Choroid plexus epithelial cell (primary cell): ENCODE data around the gene SLC37A1.

Experiments used
- DNase-seq: peaks from one replicate; pipeline ENCODE4 v3.0.0-alpha.2; 2010; ENCODE audit warnings: low read depth
- H3K4me3 ChIP-seq: 2 replicates; pipeline ENCODE4 v1.5.1; 2011; ENCODE audit warnings: low read depth, mild to moderate bottlenecking, control low read depth, low read length, moderate library complexity
- TF ChIP-seq, protein P1 (sequence below): conservative IDR thresholded peaks from 2 replicates; pipeline ENCODE4 v1.5.1; 2011; ENCODE audit warnings: low read depth, mild to moderate bottlenecking, control low read depth, inconsistent platforms, low read length, moderate library complexity

Gene SLC37A1

DNA sequence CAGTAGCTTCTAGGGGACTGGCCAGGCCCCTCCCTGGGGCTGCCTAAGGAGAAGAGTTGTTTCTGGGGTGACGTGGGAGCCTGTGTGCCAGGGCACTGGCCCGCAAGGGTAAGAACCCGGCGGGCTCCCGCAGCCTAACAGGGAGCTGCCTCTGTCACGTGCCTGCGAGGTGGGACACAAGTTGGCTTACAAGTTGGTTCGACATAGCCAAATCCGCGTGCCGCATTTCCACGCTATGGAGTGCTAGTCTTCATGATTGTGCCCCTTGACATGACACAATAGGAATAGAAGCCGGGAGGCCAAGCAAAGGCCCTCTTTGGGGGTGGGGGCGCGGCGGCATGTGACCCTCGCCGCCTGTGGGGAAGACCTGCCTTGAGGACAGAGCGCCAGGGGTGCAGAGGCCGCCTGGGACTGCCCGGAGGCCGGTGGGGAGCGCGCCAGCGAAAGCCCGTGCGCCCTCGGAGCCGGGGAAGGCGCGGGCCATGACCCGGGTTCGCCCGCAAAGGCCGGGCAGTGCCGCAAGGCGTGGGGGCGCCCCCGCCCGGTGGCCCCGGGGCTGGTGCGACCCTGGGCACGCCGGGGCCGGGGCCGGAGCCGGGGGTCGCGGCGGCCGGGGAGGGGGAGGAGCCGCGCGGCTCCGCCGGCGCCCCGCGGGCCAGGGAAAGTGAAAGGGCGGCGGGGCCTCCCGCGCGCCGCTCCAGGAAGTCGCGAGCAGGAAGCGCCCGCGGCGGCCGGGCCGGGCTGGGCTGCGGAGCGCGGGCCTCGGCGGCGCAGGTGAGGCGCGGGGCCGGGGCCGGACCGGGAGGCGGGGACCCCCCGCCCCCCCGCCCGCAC is at the start of gene SLC37A1:
SLC37A1 (plus strand) TSS at position 702 of the 834 bp plus-strand sequence. CDS start 4,603 bp downstream, outside the sequence.
- no peak for DNase-seq
- TF ChIP-seq, protein P1, sequence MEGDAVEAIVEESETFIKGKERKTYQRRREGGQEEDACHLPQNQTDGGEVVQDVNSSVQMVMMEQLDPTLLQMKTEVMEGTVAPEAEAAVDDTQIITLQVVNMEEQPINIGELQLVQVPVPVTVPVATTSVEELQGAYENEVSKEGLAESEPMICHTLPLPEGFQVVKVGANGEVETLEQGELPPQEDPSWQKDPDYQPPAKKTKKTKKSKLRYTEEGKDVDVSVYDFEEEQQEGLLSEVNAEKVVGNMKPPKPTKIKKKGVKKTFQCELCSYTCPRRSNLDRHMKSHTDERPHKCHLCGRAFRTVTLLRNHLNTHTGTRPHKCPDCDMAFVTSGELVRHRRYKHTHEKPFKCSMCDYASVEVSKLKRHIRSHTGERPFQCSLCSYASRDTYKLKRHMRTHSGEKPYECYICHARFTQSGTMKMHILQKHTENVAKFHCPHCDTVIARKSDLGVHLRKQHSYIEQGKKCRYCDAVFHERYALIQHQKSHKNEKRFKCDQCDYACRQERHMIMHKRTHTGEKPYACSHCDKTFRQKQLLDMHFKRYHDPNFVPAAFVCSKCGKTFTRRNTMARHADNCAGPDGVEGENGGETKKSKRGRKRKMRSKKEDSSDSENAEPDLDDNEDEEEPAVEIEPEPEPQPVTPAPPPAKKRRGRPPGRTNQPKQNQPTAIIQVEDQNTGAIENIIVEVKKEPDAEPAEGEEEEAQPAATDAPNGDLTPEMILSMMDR: no peak
- H3K4me3 ChIP-seq: peak within 1 kb of the TSS; percentile 61

DNA sequence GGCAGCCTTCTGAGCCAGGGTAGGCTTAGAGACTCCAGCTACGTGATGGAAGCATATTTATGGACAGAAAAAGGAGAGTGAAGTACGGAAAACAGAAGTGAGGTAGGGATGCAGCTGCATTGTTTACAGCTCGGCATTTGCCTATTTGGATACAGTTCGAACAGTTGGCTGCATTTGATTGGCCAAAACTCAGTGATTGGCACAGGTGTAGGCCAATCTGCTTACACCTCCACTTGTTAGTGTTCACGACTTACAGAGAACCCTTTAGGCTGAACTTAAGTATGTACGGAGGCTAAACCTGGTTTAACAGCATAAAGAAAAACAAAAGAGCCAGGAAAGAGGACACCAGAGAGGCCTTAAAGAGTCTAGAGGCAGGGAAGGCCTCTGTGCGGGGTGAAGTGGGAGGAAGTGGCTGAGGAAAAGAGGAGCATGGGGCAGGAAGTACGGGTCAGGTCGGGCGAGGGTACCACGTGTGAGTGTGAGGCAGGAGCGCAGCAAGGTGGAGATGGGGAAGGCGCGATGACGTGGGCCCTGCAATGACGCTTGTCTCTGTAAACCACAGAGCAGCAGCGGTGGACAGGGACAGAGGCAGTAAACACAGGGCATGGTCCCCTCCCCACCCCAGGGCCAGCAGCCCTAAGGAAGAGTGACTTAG is 49.7 kb upstream of the SLC37A1 start:
- no peak overlapping the region for H3K4me3 ChIP-seq
- TF ChIP-seq, protein P1: no peak
- peak; percentile 75 for DNase-seq

DNA sequence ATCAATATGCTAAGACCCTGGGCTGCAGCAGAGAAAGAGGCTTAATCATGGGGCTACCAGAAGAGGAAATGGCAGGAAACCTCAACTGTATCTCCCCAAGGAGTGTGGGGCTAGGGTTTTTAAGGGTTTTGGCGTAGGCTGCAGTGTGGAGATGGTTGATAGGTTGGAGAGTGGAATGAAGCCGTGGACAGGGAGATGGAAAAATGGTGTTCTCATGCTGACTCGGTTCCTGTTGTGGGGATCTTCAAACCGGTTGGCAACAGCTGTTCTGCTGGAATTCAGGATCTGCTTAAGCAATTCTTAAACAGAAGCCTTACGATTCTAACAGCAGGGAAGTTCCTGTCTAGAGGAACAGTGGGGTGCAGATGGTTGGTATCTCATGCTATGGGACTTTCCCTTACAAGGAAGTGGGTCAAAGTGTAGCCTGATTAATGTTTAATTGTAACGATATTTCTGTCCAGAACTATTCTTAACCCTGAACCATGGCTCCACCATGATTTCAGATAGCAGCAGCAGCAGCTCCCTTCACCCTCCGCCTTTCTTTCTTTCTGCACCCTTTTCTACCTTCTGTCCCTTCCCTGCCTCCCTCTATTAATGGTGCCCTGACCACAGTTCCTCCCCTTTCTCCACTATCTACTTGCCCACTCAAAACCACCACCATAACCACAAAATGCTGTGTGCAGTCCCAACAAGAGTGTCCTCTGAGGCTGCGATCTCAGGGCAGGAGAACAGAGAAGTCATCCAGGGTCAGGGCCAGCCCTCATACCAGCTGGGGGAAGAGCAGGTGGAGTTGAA is 48.4 kb upstream of the SLC37A1 start:
- H3K4me3 ChIP-seq: no peak overlapping the region
- TF ChIP-seq, protein P1: no peak
- DNase-seq: peak; percentile 93

DNA sequence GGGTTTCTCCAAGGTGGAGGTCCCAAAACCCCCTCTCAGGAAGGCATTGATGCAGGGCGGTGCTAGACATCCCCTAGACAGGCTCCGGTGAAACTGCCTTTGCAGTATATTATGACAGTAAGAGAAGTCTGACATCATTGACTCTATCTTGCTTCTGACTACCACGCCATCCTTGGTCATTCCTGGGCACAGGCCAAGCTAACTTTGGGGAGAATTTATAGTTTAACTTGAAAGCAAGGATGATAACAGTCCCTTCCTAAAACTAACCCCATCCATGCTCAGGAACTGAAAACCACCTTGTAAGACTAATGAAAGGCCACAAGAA is 47.9 kb upstream of the SLC37A1 start:
- DNase-seq: no peak
- no peak overlapping the region for H3K4me3 ChIP-seq
- TF ChIP-seq, protein P1: no peak

DNA sequence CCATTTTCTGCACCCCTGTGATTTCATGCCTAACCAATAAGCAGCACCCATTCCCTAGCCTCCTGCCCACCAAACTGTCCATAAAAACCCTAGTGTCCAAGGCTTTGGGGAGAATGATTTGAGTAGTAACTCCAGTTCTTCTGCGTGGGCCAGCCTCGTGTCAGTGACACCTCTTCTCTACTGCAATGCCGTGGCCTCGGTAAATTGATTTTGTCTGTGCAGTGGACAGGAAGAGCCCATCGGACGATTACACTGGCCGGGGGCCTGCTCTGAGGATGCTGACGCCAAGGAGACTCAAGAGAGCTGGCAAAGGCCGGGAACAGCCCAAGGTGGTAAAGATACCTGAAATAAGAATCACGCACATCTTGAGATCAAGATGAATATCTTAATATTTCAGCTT is 47.0 kb upstream of the SLC37A1 start:
- TF ChIP-seq, protein P1: no peak
- no peak overlapping the region for H3K4me3 ChIP-seq
- no peak for DNase-seq

DNA sequence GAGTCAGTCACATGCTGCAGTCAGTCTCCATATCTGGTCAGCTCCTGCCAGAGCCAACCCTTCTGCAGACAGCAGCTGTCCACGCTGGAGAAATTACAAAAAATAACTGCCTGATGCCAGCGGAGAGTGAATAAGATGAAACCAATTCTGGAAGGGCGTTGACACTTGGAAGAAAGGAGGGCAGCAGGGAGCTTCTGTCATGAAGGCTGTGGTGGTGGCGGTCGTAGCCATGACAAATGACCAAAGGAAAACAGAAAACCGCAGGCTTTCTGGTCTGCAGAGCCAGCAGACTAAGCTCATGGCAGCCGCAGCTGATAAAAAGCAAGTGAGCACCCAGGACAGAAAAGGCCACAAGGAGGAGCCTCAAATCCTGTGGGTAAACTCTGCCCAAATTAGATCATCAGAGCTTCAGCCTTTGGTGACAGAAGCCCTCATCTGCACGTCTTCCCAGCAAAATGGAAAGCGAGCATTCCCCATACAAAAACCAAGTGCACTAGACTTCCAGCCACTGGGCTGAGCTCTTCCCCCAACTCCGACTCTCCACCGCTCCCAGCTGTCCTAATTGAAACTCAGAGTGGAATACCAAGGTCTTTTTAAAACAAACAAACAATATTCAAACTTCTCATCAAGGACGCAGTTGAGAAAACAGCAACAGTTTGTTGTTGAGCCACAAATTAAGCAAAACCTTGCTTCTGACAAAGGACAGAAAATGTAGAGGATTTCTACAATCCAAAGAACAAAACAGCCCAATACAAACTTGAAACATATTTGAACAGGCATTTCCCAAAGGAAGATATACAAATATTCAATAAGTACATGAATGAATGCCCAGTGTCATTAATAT is 46.3 kb upstream of the SLC37A1 start:
- TF ChIP-seq, protein P1: peak; percentile 46
- H3K4me3 ChIP-seq: no peak overlapping the region
- peak; percentile 38 for DNase-seq
